GM18499 (cell line): Measurements from ENCODE around the gene HP1BP3.
"Not testable (repeated sequence)": the region's sequence is repeated elsewhere in the genome, so short reads cannot be mapped to it uniquely, and the experiment has no call there.

Source experiments
- ATAC-seq: cut with Tn5 transposase; IDR thresholded peaks from one replicate; pipeline ENCODE4 v1.9.1; 2021; ENCODE audit warnings: moderate number of reproducible peaks; ENCODE audit not compliant: insufficient read depth, unreplicated experiment

The HP1BP3 gene, protein sequence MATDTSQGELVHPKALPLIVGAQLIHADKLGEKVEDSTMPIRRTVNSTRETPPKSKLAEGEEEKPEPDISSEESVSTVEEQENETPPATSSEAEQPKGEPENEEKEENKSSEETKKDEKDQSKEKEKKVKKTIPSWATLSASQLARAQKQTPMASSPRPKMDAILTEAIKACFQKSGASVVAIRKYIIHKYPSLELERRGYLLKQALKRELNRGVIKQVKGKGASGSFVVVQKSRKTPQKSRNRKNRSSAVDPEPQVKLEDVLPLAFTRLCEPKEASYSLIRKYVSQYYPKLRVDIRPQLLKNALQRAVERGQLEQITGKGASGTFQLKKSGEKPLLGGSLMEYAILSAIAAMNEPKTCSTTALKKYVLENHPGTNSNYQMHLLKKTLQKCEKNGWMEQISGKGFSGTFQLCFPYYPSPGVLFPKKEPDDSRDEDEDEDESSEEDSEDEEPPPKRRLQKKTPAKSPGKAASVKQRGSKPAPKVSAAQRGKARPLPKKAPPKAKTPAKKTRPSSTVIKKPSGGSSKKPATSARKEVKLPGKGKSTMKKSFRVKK

GRCh38 chr1:20787029-20787839 is at the start of gene HP1BP3:
HP1BP3 (minus strand) TSS chr1:20787307; CDS start chr1:20780440, 6,867 bp downstream.
- peak; percentile 18 for ATAC-seq

DNA sequence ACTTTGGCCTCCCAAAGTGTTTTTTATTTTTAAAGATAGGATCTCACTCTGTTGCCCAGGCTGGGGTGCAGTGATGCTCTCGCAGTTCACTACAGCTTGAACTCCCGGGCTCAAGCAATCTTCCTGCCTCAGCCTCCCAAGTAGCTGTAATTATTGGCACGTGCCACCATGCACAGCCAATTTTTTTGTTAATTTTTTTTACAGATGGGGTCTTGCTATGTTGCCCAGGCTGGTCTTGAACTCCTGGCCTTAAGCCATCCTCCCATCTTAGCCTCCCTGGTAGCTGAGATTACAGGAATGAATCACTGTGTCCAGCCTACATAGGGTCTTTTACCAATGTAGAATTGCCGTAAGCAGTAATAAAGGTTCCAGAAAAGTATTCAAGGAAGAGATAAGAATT is 49.1 kb upstream of the HP1BP3 start:
- no peak for ATAC-seq

DNA sequence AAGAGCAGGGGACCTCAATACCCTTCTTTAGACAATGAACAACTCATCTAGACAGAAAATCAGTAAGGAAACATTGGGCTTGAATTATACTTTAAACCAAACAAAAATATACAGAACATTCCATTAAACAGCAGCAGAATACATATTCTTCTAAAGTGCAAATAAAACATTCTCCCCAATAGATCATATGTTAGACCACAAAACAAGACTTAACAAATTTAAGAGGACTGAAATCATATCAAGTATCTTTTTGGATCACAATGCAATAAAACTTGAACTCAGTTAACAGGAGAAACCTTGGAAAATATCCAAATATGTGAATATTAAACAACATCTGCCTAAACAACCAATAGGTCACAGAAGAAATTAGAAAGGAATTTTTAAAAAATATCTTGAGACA is 47.7 kb upstream of the HP1BP3 start:
- no peak for ATAC-seq

- no peak for ATAC-seq
These were observed 47.1 kb upstream of the HP1BP3 start for GRCh38 chr1:20834192-20834591.

GRCh38 chr1:20830378-20830777 is 43.3 kb upstream of the HP1BP3 start:
- no peak for ATAC-seq

GRCh38 chr1:20829946-20830345 is 42.8 kb upstream of the HP1BP3 start:
- ATAC-seq, result no peak

- ATAC-seq, result no peak
These were observed 42.4 kb upstream of the HP1BP3 start for GRCh38 chr1:20829531-20829930.

DNA sequence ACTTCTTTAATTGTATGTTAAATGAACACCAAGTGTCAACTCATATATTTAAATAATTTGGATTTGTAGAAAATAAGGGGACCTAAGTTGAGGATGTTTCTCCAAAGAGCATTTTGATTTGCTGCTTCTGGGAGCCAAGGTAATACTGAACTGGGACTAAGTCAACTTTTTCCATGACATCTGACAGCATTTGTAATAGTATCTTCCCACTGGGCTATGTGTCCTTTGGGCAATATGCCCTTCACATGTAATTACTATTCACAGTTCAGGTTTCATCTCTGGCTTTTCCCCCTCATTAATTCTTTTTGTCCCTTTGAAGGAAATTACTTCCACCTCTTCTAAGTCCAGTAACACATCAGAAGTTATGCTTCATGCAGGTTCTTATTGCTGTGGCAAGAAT is 36.7 kb upstream of the HP1BP3 start:
- ATAC-seq, result no peak

DNA sequence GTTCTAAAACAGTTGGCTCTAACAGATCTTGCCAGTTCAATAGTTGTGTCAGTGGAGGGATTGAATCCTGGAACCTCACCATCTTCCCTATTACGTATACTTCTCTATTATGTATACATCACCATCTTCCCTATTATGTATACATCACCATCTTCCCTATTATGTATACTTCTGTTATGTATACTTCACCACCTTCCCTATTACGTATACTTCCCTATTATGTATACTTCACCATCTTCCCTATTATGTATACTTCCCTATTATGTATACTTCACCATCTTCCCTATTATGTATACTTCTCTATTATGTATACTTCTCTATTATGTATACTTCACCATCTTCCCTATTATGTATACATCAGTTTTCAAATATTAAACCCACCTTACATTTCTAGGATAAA is 34.4 kb upstream of the HP1BP3 start:
- ATAC-seq, result no peak

GRCh38 chr1:20819818-20820217 is 32.7 kb upstream of the HP1BP3 start:
- no peak for ATAC-seq

- ATAC-seq, result no peak
These were observed 27.4 kb upstream of the HP1BP3 start for GRCh38 chr1:20814534-20814871.

GRCh38 chr1:20811916-20812315 is 24.8 kb upstream of the HP1BP3 start:
- ATAC-seq, result no peak

DNA sequence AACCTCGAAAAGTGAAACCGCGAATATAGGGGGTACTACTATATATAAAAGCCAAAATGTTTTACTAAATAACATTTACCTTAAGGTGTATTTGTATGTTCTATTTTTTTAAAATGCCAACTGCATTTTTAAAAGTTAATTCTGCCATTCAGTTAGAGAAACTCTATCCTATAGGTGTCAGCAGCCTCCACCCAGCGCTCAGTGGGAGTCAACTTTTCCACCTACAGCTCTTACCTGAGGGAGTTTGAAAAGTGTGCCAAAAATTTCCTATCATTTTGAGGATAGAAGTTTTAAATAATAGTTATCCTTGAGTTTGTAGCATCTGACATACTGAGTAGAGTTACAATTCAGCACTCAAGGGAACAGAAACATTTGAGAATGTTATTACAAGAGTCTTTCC is 6.1 kb upstream of the HP1BP3 start:
- no peak for ATAC-seq

DNA sequence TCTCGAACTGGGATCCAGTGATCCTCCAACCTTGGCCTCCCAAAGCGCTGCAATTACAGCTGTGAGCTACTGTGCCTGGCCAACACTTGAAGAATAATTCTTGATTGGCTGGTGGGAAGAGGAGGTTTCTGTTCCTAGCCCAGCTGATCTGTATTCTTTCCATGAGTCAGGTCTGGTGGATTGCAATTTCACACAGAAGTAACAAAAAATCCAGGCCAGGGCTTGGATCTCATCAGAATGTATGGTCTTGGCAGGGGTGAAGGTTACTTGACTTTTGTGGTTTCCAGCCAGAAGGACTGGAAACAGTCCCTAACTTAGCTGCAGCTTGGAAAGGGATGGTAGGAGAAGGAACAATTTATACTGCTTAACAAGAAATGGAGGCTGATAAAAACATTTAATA is 5.1 kb upstream of the HP1BP3 start:
- ATAC-seq, result no peak

GRCh38 chr1:20790785-20791184 is 3.7 kb upstream of the HP1BP3 start:
- ATAC-seq, result no peak

DNA sequence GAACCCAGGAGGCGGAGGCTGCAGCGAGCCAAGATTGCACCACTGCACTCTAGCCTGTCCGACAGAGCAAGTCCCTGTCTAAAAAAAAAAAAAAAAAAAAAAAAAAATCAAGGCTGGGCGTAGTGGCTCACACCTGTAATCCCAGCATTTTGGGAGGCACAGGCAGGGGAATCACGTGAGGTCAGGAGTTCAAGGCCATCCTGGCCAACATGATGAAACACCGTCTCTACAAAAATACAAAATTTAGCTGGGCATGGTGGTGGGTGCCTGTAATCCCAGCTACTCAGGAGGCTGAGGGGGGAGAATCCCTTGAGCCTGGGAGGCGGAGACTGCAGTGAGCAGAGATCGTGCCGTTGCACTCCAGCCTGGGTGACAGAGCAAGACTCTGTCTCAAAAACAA is 2.5 kb upstream of the HP1BP3 start:
- ATAC-seq, result not testable (repeated sequence)

DNA sequence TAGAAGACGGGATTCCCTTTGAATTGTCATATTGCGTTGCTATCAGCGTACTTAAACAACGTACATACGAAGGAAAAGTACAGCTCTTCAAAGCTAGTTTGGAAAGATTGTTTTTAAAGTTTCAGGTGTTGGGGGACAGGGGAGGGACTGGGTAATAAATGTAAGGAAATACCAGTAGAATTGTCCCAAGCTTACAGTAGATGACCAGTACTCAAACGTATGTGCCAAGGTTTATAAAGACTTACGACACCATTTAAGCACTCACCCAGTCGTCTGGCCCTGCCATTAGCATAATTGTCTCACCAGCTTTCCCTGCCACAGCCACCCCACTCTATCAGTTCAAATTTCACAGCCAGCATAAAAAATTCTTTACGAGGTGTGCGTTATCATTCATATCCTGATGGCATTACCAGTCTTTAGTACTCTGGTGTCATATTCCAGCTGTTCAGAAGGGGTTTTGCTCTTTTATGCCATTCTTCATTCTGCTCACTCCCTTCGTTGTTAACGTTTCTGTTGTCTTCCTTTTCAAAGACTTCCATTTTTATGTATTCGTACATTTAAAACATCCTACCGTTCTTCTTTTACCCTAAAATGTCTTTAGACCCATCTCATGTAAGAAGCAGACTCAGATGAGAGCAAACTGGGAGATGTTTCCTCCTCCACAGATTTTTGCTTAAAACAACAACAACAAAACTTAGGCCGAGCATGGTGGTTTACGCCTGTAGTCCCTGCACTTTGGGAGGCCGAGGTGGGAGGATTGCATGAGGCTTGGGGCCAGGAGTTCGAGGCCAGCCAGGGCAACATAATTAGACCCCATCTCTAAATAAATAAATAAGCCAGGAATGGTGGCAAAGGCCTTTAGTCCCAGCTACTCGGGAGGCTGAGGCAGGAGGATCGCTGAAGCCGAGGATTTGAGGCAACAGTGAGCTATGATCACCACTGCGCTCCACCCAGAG is 1.0 kb upstream of the HP1BP3 start:
- ATAC-seq, result no peak

DNA sequence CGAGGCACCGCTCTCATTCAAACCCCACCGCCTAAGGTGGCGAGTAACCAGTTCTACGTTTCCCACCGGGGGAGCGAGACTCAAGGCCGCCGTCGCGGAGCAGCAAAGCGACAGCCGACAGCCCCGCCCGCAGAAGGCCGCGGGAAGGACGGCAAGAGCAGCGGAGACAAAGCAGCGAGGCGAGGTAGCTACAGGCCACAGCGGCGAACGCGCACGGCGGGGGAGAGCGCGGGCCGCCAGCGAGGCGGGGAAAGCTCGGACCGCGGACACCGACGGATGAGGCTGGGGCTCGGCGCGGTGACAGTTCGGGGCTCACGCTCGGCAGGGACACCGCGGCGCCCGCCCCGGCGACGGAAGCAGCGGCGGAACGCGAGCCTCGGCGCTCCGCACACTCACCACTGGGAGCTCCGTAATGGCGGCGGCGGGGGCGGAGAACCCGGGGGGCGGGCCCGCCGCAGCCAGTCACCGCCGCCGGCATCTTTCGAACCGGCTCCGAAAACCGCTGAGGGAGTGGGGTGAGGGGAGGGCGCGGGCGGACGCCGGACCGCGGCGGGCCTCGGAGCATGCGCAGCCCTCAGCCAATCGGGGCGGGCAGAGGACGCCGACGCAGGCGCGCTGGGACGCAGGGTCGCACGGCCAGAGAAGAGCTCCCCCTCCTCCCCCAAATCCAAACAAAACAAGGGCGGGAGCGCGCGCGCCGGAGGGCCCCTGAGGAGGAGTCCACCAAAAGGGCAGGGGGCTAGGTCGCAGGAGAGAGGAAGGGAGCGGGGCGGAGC is 666 bp downstream of the HP1BP3 start:
- ATAC-seq, result peak; percentile 43

DNA sequence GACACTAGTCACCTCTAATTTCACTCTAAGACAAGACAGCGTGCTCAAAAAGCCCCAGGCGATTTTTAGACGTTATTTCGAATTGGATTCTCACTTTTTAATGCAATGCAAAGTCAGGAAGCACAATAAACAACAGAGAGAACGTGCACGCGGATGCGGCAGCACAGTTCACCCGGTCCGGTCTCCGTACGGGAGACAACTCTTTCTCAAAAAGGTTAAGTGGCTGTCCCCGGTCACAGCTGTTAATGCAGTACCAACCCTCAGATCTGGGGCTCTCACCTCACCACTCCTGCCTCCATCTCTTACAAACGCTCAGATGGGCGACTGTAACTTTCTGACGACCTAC is 1.2 kb downstream of the HP1BP3 start:
- peak; percentile 7 for ATAC-seq

- ATAC-seq, result no peak
These were observed 11.4 kb downstream of the HP1BP3 start for GRCh38 chr1:20775700-20776099.
